ENCODE measurements around the gene COL8A1.

Gene COL8A1

GRCh38 chr3:99640214-99640851, 1.9 kb downstream of the COL8A1 start:
- FAIRE-seq, result no peak

GRCh38 chr3:99641480-99641879, 3.1 kb downstream of the COL8A1 start:
- FAIRE-seq, result no peak

- FAIRE-seq, result no peak
Measured at GRCh38 chr3:99641982-99642381, 3.6 kb downstream of the COL8A1 start.

GRCh38 chr3:99644017-99644416, 5.6 kb downstream of the COL8A1 start:
- no peak for FAIRE-seq

- no peak for FAIRE-seq
Measured at GRCh38 chr3:99644746-99645145, 6.4 kb downstream of the COL8A1 start.

- no peak for FAIRE-seq
Measured at GRCh38 chr3:99645277-99646106, 7.1 kb downstream of the COL8A1 start.

- no peak for FAIRE-seq
Measured at GRCh38 chr3:99646107-99646435, 7.7 kb downstream of the COL8A1 start.

GRCh38 chr3:99647081-99647480, 8.7 kb downstream of the COL8A1 start:
- no peak for FAIRE-seq

GRCh38 chr3:99648101-99648500, 9.7 kb downstream of the COL8A1 start:
- no peak for FAIRE-seq

GRCh38 chr3:99648516-99648915, 10.1 kb downstream of the COL8A1 start:
- no peak for FAIRE-seq

GRCh38 chr3:99651531-99651930, 13.1 kb downstream of the COL8A1 start:
- FAIRE-seq, result no peak

- no peak for FAIRE-seq
Measured at GRCh38 chr3:99656624-99657023, 18.2 kb downstream of the COL8A1 start.

- no peak for FAIRE-seq
Measured at GRCh38 chr3:99658274-99658673, 19.9 kb downstream of the COL8A1 start.

GRCh38 chr3:99659032-99659431, 20.6 kb downstream of the COL8A1 start:
- FAIRE-seq, result no peak

GRCh38 chr3:99659951-99660350, 21.6 kb downstream of the COL8A1 start:
- FAIRE-seq, result no peak

- no peak for FAIRE-seq
Measured at GRCh38 chr3:99662838-99663570, 24.6 kb downstream of the COL8A1 start.

- no peak for FAIRE-seq
Measured at GRCh38 chr3:99663977-99664376, 25.6 kb downstream of the COL8A1 start.

- FAIRE-seq, result no peak
Measured at GRCh38 chr3:99665017-99665416, 26.6 kb downstream of the COL8A1 start.

GRCh38 chr3:99666201-99666600, 27.8 kb downstream of the COL8A1 start:
- FAIRE-seq, result no peak

- FAIRE-seq, result no peak
Measured at GRCh38 chr3:99668044-99668443, 29.6 kb downstream of the COL8A1 start.

GRCh38 chr3:99669879-99670555, 31.6 kb downstream of the COL8A1 start:
- no peak for FAIRE-seq

GRCh38 chr3:99670556-99670950, 32.2 kb downstream of the COL8A1 start:
- FAIRE-seq, result no peak

- no peak for FAIRE-seq
Measured at GRCh38 chr3:99674086-99674789, 35.8 kb downstream of the COL8A1 start.
